ENCODE data around the gene CPVL.

Gene CPVL

GRCh38 chr7:29077176-29077575, 69.2 kb downstream of the CPVL start:
- TF ChIP-seq GATA2 (IDR thresholded peaks at IDR 0.05; ENCODE audit: low read depth, low read length) (no peak), GATA3 (IDR thresholded peaks at IDR 0.05; ENCODE audit: low read depth, low read length) (no peak)

- no peak for TF ChIP-seq GATA3 (IDR thresholded peaks at IDR 0.05; ENCODE audit: low read depth, low read length)
- no peak for TF ChIP-seq GATA2 (IDR thresholded peaks at IDR 0.05; ENCODE audit: low read depth, low read length)
These were observed 69.7 kb downstream of the CPVL start for GRCh38 chr7:29076631-29077030.

GRCh38 chr7:29075606-29076005, 70.7 kb downstream of the CPVL start:
- TF ChIP-seq GATA2 (IDR thresholded peaks at IDR 0.05; ENCODE audit: low read depth, low read length) = no peak
- TF ChIP-seq GATA3 (IDR thresholded peaks at IDR 0.05; ENCODE audit: low read depth, low read length) = no peak

GRCh38 chr7:29071203-29071874, 75.0 kb downstream of the CPVL start:
- TF ChIP-seq GATA2 (IDR thresholded peaks at IDR 0.05; ENCODE audit: low read depth, low read length) (no peak), GATA3 (IDR thresholded peaks at IDR 0.05; ENCODE audit: low read depth, low read length) (no peak)

DNA sequence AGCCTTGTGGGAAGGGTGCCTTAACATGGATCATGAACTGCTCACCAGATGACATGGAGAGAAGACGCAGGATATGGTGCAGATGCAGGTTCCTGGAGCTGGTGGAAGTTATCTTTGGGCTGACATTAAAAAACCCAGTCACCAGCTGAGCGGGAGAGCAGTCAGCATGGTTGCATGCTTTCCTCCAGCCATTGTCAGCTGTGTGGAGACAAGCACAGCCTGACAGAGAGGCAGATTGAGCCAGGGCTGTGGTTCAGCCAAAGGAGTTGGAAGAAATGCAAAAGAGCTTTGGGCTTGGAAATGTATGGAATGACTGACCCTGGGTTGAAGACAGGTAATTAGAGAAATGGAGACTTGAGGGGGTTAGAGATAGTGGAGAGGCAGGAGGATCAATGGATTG, 79.7 kb downstream of the CPVL start:
- TF ChIP-seq GATA3 (IDR thresholded peaks at IDR 0.05; ENCODE audit: low read depth, low read length) (no peak), GATA2 (IDR thresholded peaks at IDR 0.05; ENCODE audit: low read depth, low read length) (no peak)

GRCh38 chr7:29065181-29065857, 81.0 kb downstream of the CPVL start:
- no peak for TF ChIP-seq GATA3 (IDR thresholded peaks at IDR 0.05; ENCODE audit: low read depth, low read length)
- TF ChIP-seq GATA2 (IDR thresholded peaks at IDR 0.05; ENCODE audit: low read depth, low read length) = no peak

- TF ChIP-seq GATA2 (IDR thresholded peaks at IDR 0.05; ENCODE audit: low read depth, low read length) (no peak), GATA3 (IDR thresholded peaks at IDR 0.05; ENCODE audit: low read depth, low read length) (no peak)
These were observed 82.5 kb downstream of the CPVL start for GRCh38 chr7:29063872-29064271.

DNA sequence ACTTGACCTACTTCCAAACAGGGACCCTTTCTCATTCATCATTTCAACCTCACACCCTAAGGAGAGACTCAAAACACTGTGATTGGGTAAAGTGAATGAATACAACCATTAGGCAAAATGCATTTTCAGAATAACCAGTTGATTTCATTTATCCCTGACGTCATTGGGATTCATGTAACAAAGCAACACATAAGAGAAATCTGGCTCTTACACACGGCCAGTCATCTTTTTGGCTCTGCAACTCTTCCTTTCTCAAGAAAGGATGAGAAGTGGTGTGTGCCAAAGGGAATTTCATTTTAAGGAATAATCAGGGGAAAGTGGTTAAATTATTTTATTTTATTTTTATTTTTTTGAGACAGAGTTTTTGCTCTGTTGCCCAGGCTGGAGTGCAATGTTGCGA, 83.1 kb downstream of the CPVL start:
- no peak for TF ChIP-seq GATA3 (IDR thresholded peaks at IDR 0.05; ENCODE audit: low read depth, low read length)
- no peak for TF ChIP-seq GATA2 (IDR thresholded peaks at IDR 0.05; ENCODE audit: low read depth, low read length)

DNA sequence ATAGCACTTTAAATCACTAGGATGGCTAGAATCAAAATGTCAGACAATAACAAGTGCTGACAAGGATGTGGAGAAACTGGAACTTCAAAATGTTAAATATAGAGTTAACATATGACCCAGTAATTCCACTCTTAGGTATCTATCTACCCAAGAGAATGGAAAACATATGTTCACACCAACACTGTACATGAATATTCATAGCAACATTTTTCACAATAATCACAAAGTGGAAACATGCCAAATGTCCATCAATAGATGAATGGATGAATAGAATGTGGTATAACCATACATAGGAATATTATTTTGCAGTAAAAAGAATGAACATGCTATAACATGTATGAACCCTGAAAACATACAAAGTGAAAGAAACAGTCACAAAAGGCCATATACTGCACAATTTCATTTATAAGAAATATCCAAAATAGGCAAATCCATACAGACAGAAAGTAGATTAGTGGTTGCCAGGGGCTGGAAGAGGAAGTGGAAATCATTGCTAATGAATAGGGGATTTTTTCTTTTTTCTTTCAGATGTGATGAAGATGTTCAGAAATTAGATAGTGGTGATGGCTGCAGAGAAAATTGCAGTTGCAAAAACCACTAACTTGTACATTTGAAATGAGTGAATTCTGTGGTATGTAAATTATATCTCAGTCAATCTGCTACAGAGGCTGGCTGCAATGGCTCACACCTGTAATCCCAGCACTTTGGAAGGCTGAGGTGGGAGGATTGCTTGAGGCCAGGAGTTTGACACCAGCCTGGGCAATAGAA, 93.0 kb downstream of the CPVL start:
- TF ChIP-seq GATA2 (IDR thresholded peaks at IDR 0.05; ENCODE audit: low read depth, low read length) = no peak
- TF ChIP-seq GATA3 (IDR thresholded peaks at IDR 0.05; ENCODE audit: low read depth, low read length) = no peak

DNA sequence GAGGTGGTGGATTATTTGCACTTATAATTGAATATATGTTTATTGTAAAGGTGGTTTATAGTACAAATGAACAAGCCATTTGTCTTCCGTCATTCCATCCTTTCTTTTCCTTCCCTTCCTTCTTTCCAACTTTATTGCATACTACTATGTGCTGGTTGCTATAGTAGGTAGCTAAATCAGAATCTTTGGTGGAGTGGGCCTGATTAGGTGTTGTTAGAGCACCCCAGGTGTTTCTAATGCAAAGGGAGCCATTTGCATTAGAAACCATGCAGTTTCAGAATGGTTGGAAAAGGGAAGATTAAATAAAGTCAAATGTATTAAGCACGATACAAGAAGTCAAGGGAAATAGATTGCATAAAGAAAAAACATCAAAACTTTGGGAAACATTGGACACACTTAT, 99.4 kb downstream of the CPVL start:
- TF ChIP-seq GATA3 (IDR thresholded peaks at IDR 0.05; ENCODE audit: low read depth, low read length) = no peak

- TF ChIP-seq GATA2 (IDR thresholded peaks at IDR 0.05; ENCODE audit: low read depth, low read length) = no peak
- TF ChIP-seq GATA3 (IDR thresholded peaks at IDR 0.05; ENCODE audit: low read depth, low read length) = no peak
These were observed 100.9 kb downstream of the CPVL start for GRCh38 chr7:29045258-29046086.

GRCh38 chr7:29044554-29044953, 101.8 kb downstream of the CPVL start:
- no peak for TF ChIP-seq GATA3 (IDR thresholded peaks at IDR 0.05; ENCODE audit: low read depth, low read length)
- TF ChIP-seq GATA2 (IDR thresholded peaks at IDR 0.05; ENCODE audit: low read depth, low read length) = no peak

- TF ChIP-seq GATA2 (IDR thresholded peaks at IDR 0.05; ENCODE audit: low read depth, low read length) (no peak), GATA3 (IDR thresholded peaks at IDR 0.05; ENCODE audit: low read depth, low read length) (no peak)
These were observed 102.8 kb downstream of the CPVL start for GRCh38 chr7:29043576-29043975.

DNA sequence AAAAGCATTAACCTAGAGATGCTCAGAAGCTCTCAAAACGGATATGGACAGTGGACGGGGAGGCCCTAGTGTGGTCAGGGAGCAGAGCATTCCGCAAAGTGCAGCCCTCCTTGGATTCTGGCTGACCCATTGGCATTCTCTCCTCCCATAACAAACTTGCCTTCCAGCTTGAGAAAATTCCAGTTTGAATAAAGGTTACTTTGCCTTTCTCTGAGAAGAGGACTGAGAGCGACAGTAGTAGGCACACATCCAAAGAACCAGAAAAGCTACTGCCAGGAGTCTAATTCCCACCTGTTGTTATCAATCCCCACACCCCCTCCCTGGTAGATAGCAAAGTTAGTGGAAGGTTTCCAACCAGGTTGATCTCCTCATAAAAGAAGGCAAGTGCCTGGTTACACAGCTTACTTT, 103.5 kb downstream of the CPVL start:
- TF ChIP-seq GATA3 (IDR thresholded peaks at IDR 0.05; ENCODE audit: low read depth, low read length) (no peak), GATA2 (IDR thresholded peaks at IDR 0.05; ENCODE audit: low read depth, low read length) (no peak)

All from SH-SY5Y (cell line).